IgD-negative memory B cell (primary cell): ENCODE results near the gene C1R. TPM values are rescaled to one million over a fixed set of nuclear protein-coding genes. Genes with fewer than 3 reads are reported as not detected.

Experiments
- H3K27ac Mint-ChIP-seq, 3 donors: one replicate each; pipeline ENCODE4 v1.8.0; 2020 to 2022; ENCODE audit warnings: mild to moderate bottlenecking in 3 of 3, mixed read lengths in 3 of 3, moderate library complexity in 1 of 3
- H3K27me3 Mint-ChIP-seq: one replicate; pipeline ENCODE4 v1.8.0; 2021; ENCODE audit warnings: mixed read lengths
- H3K36me3 Mint-ChIP-seq: one replicate; pipeline ENCODE4 v1.8.0; 2020; ENCODE audit warnings: mild to moderate bottlenecking, mixed read lengths
- H3K4me1 Mint-ChIP-seq, 3 donors: one replicate each; pipeline ENCODE4 v1.8.0; 2020 to 2022; ENCODE audit warnings: mixed read lengths in 3 of 3, mild to moderate bottlenecking in 1 of 3
- H3K4me3 Mint-ChIP-seq, 4 donors: one replicate each; pipeline ENCODE4 v1.8.0; 2020 to 2022; ENCODE audit warnings: mild to moderate bottlenecking in 4 of 4, mixed read lengths in 4 of 4, moderate library complexity in 3 of 4
- H3K9me3 Mint-ChIP-seq, 3 donors: one replicate each; pipeline ENCODE4 v1.8.0; 2020 to 2021; ENCODE audit warnings: mixed read lengths in 3 of 3, mild to moderate bottlenecking in 1 of 3
- polyA plus RNA-seq: library from polyadenylated mRNA; unstranded; fragments of 300-500 nt; fragmentation: Illumina TruSeq; gene quantifications from one replicate; pipeline ENCODE4 v1.2.3, GENCODE V29; 2021

The C1R gene
- polyA plus RNA-seq: not detected

DNA sequence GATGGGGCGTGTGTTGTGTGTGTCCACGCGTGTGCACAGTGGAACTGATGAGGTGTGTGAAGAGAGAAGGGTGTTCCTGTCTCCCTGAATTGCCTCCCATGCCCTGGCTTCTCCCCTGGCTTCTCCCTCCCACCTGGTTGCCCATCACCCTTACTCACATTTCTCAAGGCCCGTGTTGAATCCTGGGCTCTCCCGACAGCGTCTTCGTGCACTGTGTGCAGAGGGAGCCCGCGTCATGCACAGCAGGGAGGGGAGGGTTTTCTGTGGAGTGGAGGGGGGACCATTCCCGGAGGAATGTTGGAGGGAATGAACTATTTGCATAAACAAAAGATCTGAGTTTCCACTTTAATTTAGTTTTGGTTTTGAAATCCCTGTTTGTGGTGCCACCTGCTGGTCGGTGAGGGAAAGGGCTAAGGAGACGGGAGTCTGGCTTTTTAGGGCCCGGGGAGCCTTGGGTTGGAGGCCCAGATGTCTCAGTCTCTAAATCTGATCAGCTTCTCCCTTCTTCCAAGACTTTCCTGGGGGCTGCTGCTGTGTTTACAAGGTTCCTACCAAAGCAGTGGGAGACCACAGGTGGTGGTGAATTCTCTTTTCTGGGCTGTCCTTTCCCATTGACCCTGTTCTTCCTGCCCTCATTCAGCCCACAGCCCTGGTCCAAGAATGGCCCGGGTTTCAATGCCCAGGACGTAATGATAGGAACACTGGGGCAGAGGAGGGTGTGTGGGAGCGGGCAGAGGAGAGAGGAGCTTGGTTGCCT lies at the start of gene C1R:
Gene C1R, minus strand, starts transcription at position 217 of the 757 bp plus-strand sequence. Its CDS starts 57 bp downstream, at position 160.
- Mint-ChIP-seq H3K36me3 (no peaks in the 10 kb centered on the region), H3K27ac (peak within 1 kb of the TSS in 1 of 3 donors; percentile 62), H3K4me3 (peak within 1 kb of the TSS in 3 of 4 donors; percentile 79 to 92 (median 88)), H3K27me3 (no peaks in the 10 kb centered on the region), H3K4me1 (peaks cover 0 to 5% (median 5%) of the 10 kb centered on the region in 3 donors), H3K9me3 (no peaks in the 10 kb centered on the region)

DNA sequence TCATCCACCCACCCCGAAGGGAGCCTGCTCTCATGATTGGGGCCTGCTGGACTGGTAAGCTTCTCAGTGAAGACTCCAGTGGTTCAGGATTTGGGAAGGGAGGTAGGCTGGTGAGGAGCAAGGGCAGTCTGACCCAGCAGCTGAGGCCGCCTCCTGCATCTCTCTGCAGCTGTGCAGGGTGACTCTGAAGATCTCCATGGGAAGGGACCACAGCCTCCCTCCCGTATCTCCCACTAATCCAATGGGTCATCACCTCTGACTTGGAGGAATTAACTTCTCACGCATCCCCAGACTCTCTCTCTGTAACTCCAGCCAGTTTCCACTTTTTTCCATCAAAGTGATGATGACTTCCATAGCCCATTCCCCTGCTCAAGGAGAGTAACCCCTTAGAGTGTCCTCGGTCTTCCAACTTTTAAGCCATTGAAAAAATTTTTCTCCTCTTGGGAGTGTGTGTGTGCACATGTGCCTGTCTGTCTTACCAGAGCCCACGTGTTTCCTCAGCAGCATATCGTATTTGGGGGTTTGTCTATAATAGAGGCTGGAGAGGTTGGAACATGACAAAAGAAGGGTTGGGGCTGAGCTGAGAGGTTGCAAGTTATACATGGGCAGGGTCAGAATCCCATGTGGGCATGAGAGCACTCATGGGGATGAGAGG lies 49.2 kb upstream of the C1R start:
- no peak overlapping the region for H3K27ac Mint-ChIP-seq
- H3K9me3 Mint-ChIP-seq: no peaks in the 10 kb centered on the region
- H3K27me3 Mint-ChIP-seq: no peaks in the 10 kb centered on the region
- H3K36me3 Mint-ChIP-seq: peaks cover 15% of the 10 kb centered on the region
- peak overlapping the region in 1 of 4 donors; percentile 26 for H3K4me3 Mint-ChIP-seq
- H3K4me1 Mint-ChIP-seq: no peaks in the 10 kb centered on the region

DNA sequence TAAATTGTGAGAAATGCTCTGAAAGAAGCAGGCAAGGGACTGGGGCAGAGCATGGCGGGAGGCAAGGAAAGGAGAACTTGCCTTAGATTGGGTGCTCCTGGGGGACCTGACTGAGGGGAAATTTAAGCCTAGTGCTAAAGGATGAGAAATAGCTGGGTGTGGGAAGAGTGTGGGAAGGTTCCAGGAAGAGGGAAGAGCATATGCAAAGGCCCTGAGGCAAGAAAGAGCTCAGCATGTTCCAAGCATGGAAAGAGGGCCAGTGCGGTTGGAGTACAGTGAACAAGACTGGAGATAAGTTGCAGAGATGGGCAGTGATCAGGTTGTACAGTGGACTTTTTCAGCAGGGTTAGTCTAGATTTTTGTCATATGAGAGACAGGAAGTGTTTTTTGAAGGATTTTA lies 47.0 kb upstream of the C1R start:
- H3K4me1 Mint-ChIP-seq: no peaks in the 10 kb centered on the region
- H3K27ac Mint-ChIP-seq: no peak overlapping the region
- H3K36me3 Mint-ChIP-seq: peaks cover 16% of the 10 kb centered on the region
- H3K27me3 Mint-ChIP-seq: no peaks in the 10 kb centered on the region
- H3K9me3 Mint-ChIP-seq: no peaks in the 10 kb centered on the region
- H3K4me3 Mint-ChIP-seq: no peak overlapping the region

DNA sequence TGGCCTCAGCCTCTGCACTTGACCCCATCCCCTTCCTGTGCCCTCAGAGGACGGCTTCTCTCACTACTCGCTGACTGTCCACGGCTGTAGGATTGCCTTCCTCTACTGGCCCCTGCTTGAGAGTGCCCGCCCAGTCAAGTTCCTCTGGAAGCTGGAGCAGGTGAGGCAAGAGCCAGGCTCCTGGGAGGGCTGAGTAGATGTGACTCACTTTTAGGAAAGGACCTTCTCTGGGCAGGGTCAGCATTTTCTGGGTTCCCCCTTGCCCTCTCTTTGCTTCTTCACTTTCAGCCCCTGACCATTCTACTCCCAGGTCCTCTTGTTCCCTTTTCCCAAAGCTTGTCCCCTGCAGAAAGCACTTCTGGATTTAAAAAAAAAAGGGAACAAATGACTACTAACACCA lies 45.7 kb upstream of the C1R start:
- H3K4me3 Mint-ChIP-seq: no peak overlapping the region
- no peak overlapping the region for H3K27ac Mint-ChIP-seq
- peaks cover 12% of the 10 kb centered on the region for H3K36me3 Mint-ChIP-seq
- H3K9me3 Mint-ChIP-seq: no peaks in the 10 kb centered on the region
- H3K4me1 Mint-ChIP-seq: no peaks in the 10 kb centered on the region
- H3K27me3 Mint-ChIP-seq: no peaks in the 10 kb centered on the region

DNA sequence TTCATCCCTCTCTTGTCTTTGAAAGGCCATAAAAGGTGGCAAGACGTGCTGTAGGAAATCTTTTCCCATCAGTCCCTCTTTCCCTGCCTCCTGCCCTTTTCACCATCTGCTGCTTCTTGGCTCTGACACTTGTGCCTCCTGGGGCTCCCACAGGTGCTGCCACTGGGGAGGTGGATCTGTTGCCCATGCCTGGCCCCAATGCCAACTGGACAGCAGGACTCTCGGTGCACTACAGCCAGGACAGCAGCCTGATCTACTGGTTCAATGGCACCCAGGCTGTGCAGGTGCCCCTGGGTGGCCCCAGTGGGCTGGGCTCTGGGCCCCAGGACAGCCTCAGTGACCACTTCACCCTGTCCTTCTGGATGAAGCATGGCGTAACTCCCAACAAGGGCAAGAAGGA lies 44.4 kb upstream of the C1R start:
- H3K27ac Mint-ChIP-seq: no peak overlapping the region
- H3K9me3 Mint-ChIP-seq: no peaks in the 10 kb centered on the region
- peak overlapping the region in 1 of 4 donors; percentile 53 for H3K4me3 Mint-ChIP-seq
- no peaks in the 10 kb centered on the region for H3K27me3 Mint-ChIP-seq
- H3K4me1 Mint-ChIP-seq: peaks cover 2 to 6% (median 5%) of the 10 kb centered on the region in 3 donors
- peaks cover 10% of the 10 kb centered on the region for H3K36me3 Mint-ChIP-seq

DNA sequence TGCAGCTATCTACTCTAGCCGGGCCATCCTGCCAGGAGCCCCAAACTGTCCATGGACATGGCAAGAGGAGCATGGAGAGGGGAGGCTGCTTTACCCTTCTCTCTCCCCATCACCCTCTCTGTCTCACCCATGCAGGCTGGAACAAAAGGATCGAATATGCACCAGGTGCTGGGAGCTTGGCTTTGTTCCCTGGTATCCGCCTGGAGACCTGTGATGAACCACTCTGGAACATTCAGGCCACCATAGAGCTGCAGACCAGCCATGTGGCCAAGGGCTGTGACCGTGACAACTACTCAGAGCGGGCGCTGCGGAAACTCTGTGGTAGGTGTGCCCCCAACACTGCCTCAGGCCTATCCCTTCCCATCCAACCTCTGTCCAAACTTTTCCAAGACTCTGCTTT lies 43.8 kb upstream of the C1R start:
- Mint-ChIP-seq H3K36me3 (peaks cover 7% of the 10 kb centered on the region), H3K9me3 (no peaks in the 10 kb centered on the region), H3K4me1 (peaks cover 4 to 9% (median 7%) of the 10 kb centered on the region in 3 donors), H3K4me3 (no peak overlapping the region), H3K27ac (no peak overlapping the region), H3K27me3 (no peaks in the 10 kb centered on the region)

DNA sequence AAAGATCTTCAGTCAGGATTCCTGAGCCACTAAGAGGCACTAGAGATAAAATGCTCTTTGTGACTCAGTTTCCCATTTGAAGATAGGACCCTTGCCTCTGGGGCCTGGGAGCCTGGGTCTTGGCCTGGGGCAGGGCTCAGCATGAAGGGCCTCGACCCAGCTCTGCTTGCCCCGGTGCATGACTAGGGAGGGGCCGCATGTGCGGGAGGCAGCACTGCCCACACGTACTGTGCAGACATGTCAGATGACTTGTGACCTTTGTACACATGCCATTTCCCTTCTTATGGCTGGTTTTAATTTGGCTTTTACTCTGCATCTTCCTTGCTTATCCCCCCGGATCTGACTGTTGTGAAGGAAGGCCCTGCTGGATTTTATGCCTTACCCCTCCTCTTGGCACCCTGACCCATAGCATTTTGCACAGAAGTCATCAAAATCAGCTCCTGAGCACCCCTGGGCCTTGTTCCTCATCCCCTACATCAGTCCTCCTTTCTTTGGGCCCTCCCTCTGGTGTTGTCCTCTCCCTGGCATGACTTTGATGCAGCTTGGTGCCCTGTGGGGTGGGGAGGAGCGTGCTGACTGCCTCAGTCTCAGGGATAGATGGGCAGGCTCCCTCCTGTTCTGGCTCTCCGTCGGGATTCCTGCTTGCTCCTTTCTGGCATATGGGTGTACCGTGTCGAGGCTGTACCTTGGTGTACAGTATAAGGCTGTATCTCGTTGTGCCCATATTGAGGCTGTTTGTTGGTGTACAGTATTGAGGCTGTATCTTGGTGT lies 42.3 kb upstream of the C1R start:
- Mint-ChIP-seq H3K9me3 (no peaks in the 10 kb centered on the region), H3K27me3 (no peaks in the 10 kb centered on the region), H3K27ac (no peak overlapping the region), H3K4me1 (peaks cover 8 to 15% (median 10%) of the 10 kb centered on the region in 3 donors), H3K36me3 (peaks cover 8% of the 10 kb centered on the region), H3K4me3 (peak overlapping the region in 3 of 4 donors; percentile 4 to 73 (median 56))

DNA sequence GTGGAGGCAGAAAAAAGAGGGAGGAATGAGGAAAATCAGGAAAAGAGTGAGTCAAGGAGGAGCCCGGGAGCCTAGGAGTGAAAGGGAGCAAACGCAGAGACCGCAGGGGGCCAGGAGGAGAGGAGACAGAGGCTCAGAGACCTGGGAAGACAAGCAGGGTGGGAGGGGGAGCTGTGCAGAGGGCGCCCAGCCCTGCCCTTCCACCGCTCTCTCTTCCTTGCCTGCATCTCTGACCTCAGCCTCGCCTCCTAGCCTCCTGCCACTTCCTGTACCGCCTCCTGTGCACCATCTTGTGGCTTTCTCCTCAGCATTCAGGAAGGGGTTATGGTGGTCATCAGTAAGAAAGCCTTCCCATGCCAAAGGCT lies 39.2 kb upstream of the C1R start:
- Mint-ChIP-seq H3K9me3 (no peaks in the 10 kb centered on the region), H3K27ac (peak overlapping the region; percentile 23 to 95 (median 31)), H3K4me3 (peak overlapping the region; percentile 76 to 99 (median 92)), H3K4me1 (peaks cover 13 to 23% (median 14%) of the 10 kb centered on the region in 3 donors), H3K36me3 (peaks cover 4% of the 10 kb centered on the region), H3K27me3 (no peaks in the 10 kb centered on the region)

DNA sequence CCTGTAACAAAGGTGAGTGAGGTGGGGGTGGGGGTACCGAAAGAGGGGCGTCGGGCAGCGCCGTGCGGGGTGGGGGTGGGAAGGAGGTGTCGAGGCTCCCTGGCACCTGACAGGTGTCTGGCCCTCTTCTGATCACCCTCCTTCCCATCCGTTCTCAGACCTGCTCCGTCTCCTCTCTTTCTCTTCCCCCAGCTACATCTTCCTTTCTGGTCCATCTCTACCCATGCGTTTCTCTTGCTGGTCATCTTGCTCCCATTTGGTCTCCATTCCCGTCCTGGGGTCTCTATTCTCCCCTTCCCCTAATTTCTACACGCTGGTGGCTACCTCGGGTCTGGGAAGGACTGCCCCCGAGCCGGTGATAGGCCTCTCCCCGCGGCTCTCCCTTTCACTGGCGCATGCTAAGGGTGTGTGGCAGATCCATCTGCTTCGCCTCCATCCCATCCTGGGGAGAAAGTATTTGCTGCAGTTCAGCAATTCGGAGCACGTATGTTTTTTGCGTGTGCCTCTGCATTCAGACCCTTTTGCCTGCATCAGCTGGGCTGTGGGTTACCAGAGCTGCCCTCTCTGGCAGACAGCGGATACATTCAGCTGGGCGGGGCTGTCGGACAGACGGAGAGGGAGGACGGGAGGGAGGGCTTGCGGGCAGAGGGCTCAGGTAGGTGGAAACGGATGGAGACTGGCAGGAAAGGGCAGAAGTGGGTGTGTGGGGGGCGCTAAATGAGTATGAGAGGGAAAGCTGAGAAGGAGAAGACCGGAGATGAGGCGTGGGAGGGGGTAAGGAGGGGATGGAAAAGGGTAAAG lies 38.7 kb upstream of the C1R start:
- Mint-ChIP-seq H3K4me3 (peak overlapping the region; percentile 89 to 99 (median 94)), H3K27ac (peak overlapping the region; percentile 31 to 95 (median 50)), H3K27me3 (no peaks in the 10 kb centered on the region), H3K4me1 (peaks cover 13 to 23% (median 14%) of the 10 kb centered on the region in 3 donors), H3K36me3 (peaks cover 4% of the 10 kb centered on the region), H3K9me3 (no peaks in the 10 kb centered on the region)

DNA sequence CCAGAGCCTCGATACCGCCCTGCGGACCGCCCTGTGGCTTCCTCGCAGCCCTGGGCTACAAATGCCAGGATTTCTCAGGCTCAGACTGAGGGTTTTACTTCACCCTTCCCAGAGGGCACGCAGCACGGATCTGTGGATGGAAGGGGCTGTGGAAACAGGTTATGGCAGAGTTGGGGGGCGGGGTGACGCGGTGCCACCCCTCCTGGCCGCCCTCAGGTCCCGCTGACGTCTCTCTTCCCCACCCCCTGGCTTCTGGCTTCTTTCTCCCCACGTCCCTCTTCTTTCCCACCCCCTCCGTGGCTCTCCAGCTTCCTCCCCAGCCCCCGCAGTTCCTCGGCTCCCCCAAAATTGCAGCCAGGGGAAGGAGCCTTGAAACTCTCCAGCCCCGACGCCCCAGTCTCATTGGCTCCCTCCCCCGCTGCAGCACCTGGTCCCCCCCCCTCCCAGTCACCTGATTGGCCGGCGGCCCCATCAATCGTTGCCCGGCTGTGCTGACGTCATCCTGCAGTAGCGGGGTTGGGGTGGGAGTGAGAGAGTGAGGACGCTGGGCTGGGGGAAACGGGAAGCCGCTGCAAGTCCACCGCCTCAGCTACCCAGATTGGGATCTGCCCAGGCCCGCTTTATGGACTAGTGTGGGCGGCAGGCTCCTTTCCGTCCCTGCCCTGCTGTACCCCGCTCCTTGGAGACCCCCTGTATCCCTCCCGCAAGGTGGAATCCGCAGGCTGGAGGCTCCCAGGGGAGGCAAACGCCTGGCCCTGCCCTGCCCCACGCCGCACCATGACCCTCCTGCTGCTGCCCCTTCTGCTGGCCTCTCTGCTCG lies 37.8 kb upstream of the C1R start, which contains the start of gene CLSTN3:
Gene CLSTN3, plus strand, starts transcription at position 500 of the 820 bp plus-strand sequence. Its CDS starts 278 bp downstream, at position 778.
- Mint-ChIP-seq H3K4me1 (peaks cover 13 to 26% (median 20%) of the 10 kb centered on the region in 3 donors), H3K4me3 (peak within 1 kb of the TSS; percentile 89 to 99 (median 94)), H3K27ac (peak within 1 kb of the TSS; percentile 39 to 95 (median 67)), H3K27me3 (no peaks in the 10 kb centered on the region), H3K36me3 (peaks cover 1% of the 10 kb centered on the region), H3K9me3 (no peaks in the 10 kb centered on the region)

DNA sequence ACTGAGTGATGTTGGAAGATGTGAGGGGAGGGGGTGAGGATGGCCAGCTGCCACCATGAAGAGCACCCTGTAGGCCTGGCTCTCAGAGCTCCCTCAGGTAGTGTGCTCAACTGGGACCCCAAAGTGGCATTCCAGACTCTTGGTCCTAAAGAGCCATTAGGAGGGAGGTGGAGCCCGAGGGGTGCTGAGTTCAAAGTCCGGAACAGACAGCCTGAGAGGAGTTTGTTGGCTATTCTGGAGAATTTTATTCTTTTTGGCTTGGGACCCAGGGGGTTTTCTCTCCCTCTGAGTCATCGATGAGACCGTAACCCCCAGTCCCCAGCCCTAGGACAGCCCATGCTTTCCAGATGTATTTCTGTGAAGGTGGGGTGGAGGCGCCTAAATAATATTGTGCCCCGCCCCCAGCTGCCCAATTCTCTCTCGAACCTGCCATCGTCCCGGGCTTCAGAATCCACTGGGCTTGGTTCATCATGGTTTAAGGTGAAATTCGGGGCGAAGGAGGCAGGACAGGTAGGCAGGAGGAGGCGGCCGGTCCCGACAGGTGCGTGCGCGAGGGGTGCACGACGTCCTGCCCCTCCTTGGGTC lies 37.1 kb upstream of the C1R start:
- peak overlapping the region; percentile 89 to 99 (median 94) for H3K4me3 Mint-ChIP-seq
- H3K27ac Mint-ChIP-seq: peak overlapping the region in 1 of 3 donors; percentile 95
- no peaks in the 10 kb centered on the region for H3K9me3 Mint-ChIP-seq
- H3K36me3 Mint-ChIP-seq: peaks cover 1% of the 10 kb centered on the region
- no peaks in the 10 kb centered on the region for H3K27me3 Mint-ChIP-seq
- H3K4me1 Mint-ChIP-seq: peaks cover 13 to 26% (median 20%) of the 10 kb centered on the region in 3 donors

DNA sequence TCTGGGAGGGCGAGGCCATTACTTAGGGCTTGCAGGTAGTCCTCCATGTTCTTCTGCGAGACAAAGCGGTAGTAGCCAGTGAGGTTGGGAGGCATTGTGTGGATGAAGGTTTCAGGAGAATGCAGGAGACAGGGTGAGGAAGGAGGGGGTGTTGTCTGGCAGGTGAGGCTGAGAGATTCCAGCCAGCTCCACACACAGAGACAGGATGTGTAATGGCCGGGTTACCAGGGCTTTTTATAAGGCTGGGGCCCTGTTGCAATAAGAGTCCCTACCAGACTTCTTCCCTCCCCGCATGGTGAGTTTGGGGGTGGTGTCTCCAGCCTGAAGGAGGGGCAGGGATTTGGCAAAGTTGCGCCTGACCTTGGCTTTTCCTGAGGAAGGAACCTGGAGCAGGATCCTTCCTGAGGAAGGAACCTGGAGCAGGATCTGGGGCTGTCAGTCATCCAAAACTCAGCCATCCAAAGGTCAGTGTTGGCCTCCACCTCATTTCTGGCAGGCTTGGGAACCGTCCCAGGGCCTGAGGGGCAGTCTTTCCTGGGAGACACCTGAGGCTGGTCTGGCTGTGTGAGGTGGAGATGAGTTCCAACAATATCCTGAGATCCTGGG lies 36.5 kb upstream of the C1R start, which contains the start of gene RBP5:
Gene RBP5, minus strand, starts transcription at position 209 of the 606 bp plus-strand sequence. Its CDS starts 114 bp downstream, at position 95.
- H3K27me3 Mint-ChIP-seq: no peaks in the 10 kb centered on the region

More for the DNA sequence above, 36.5 kb upstream of the C1R start, which contains the start of gene RBP5:
- peak within 1 kb of the TSS in 2 of 3 donors; percentile 52 to 95 for H3K27ac Mint-ChIP-seq
- no peaks in the 10 kb centered on the region for H3K9me3 Mint-ChIP-seq
- H3K36me3 Mint-ChIP-seq: peaks cover 4% of the 10 kb centered on the region
- peaks cover 13 to 26% (median 20%) of the 10 kb centered on the region in 3 donors for H3K4me1 Mint-ChIP-seq
- peak within 1 kb of the TSS; percentile 89 to 99 (median 94) for H3K4me3 Mint-ChIP-seq
